IPS-18c (cell line): ENCODE measurements around the gene LEF1.

Experiments used
- H3K4me3 ChIP-seq: 2 replicates; pipeline ENCODE4 v1.7.0; 2013; ENCODE audit warnings: low read depth, mild to moderate bottlenecking, low read length, moderate library complexity; ENCODE audit not compliant: insufficient read depth
- H3K9me3 ChIP-seq: one replicate; pipeline ENCODE4 v1.6.1; 2013; ENCODE audit warnings: mild to moderate bottlenecking, low read length, moderate library complexity; ENCODE audit not compliant: control insufficient read depth, insufficient read depth

Gene LEF1

DNA sequence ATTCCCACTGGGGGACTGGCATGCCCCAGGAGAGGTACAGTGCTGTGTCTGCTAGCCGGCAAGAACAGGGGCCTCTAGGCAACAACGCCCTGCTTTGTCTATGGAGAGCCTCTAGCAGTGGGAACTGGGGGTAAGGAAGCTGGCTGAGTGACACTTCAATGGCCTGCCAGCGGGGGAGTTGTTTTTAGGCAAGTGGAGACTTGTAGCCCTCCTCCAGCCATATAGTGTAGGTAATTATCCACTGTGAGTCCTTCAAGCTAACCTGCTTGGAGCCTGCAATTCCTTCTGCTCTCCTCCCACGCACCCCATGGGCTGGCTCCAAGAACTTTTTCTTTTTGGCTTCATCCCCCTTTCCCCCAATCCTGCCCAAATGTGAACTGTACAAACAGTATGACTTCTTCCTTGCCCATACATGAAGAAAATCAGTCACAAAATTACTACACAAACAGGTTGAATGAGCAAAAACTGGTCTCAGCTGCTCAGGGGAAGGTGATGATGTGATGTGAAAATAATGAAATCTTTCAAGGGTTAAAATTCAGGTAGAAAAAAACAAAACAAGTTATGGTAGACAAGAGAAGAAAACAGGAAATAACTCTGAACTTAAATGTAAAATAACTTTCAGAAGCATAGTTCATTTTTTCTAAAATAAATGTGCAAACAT lies 33.1 kb downstream of the LEF1 start:
- Histone ChIP-seq H3K4me3 (no peak overlapping the region), H3K9me3 (no peaks in the 10 kb centered on the region)

DNA sequence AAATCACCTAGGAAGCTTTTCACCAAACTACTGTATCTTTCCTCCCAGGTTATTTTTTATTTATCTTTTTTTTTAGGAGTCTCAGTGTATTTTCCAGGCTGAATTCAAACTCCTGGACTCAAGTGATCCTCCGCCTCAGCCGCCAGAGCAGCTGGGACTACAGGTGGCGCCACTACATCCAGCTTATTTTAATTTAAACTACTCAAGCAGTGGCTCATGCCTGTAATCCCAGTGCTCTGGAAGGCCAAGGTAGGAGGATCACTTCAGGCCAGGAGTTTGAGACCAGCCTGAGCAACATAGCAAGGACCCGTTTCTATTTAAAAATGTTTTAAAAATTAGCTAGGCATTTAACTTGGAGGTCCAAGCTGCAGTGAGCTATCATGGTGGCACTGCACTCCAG lies 37.8 kb downstream of the LEF1 start:
- no peaks in the 10 kb centered on the region for H3K9me3 ChIP-seq
- no peak overlapping the region for H3K4me3 ChIP-seq

DNA sequence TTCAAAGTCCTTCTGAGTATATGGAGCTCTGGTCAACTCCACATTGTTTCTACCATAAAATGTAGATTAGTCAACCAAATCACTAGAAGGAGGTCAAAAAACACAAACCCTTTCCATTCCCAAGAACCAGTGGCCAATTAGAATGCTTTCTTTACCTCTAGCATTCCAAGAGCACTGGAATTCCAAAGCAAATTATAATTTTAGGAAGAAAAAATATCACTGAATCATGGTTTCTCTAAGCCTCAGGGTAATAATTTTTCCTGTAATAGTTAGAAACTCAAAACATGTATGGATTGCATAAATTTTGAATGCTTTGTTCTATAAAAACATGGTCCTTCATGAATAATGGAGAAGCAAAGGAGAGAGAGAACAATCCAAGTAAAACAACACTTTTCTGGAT lies 39.5 kb downstream of the LEF1 start:
- Histone ChIP-seq H3K9me3 (no peaks in the 10 kb centered on the region), H3K4me3 (no peak overlapping the region)

- H3K9me3 ChIP-seq, result no peaks in the 10 kb centered on the region
- no peak overlapping the region for H3K4me3 ChIP-seq
Observed at GRCh38 chr4:108126806-108127205, 41.9 kb downstream of the LEF1 start.

DNA sequence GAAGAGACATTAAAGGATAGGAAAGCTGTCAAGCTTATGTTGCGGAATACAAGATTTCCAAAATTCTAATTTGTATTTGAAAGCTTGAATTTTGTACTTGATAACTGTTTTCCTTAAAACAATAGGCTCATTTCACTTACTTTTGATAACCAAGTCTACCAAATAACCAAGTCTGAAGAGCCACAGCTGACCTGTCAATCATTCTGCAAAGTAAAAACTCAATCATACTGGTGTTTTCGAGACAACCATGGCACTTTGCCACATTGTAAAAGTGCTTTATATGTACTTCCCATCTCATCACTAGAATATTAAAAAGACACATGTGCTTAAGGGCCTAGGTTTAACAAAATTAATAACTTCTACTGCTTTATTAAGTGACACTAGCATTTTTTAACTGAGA lies 47.9 kb downstream of the LEF1 start:
- no peak overlapping the region for H3K4me3 ChIP-seq
- H3K9me3 ChIP-seq, result no peaks in the 10 kb centered on the region

DNA sequence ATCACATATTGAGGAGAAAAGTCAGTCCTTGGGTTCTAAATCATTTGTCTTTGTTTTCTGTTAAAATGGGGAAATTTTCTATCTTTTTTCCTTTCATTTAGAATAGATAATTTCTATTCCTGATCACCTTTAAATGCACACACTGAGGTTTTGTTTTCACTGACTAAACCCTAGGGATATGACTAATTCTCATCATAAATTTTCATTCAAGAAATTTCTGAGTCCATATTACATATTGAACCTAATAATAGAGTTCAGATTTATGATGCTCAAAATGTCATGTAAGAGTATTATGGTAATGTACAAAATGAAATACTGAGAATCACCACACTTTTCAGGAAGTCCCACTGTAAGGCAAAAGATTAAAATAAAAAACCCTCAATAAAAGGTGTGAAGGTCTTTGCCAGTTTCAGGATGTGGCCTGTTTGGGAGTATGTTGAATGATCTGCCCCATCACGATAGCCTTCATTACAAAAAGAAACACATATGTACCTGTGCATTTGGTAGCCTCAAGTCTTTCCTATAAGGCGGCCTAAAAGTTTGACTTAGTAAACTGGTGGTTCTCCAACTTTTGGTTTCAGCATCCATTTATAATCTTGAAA lies 49.4 kb downstream of the LEF1 start:
- Histone ChIP-seq H3K4me3 (no peak overlapping the region), H3K9me3 (no peaks in the 10 kb centered on the region)

DNA sequence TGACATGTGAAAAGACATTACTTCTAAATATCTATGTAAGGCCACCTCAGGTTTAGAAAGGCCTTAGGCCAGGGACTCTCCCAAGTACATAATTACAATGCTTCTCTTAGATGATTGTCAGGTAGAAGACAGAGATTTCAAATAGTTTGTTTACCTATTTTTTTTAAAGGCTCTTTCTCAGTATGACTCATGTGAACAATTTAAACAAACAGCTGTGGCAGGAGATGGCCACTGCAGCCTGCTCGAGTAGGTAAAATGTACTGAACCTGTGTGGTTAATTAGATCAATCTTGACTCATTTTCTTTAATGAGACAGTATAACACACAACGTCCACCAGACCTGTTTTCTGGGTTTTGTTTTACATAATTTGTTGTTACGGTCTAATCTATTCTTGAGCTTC lies 50.2 kb downstream of the LEF1 start:
- no peak overlapping the region for H3K4me3 ChIP-seq

DNA sequence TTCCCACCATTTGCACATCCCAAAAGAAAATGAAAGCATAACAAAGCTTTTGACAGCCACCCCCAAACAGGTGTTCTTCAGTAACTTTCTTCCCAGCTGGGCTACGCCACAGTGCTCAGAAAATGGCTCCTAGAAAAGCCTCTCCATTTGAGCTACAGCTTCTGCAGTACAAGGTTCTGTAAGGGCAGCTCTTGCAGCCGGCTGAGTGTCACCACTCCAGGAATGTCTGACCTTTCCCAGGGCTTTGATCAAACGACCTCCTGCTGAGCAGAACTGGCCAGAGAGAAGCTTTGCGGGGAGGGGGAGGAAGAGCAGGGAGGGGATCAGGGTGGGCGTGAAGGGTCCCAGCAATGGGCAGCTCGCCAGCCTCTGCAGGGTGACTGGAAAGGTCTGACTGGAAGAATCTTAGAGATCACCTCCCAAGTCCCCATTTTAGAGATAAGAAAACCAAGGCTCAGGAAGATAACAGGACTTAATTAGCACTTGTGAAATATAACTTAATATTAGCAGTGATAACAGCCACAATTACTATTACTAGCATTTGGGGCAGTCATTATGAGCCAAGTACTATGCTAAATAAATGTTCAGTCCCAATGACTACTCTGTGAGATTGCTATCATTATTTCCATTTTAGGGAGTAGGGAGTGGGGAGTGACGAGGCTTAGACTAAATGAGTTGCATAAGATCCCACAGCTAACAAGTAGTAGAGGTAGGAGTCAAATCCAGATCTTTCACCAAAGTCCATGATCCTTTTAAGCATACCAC lies 51.1 kb downstream of the LEF1 start:
- no peaks in the 10 kb centered on the region for H3K9me3 ChIP-seq
- H3K4me3 ChIP-seq, result no peak overlapping the region

More for the DNA sequence above, 50.2 kb downstream of the LEF1 start:
- H3K9me3 ChIP-seq, result no peaks in the 10 kb centered on the region

- H3K9me3 ChIP-seq, result no peaks in the 10 kb centered on the region
- H3K4me3 ChIP-seq, result no peak overlapping the region
Observed at GRCh38 chr4:108116423-108117168, 52.1 kb downstream of the LEF1 start.

DNA sequence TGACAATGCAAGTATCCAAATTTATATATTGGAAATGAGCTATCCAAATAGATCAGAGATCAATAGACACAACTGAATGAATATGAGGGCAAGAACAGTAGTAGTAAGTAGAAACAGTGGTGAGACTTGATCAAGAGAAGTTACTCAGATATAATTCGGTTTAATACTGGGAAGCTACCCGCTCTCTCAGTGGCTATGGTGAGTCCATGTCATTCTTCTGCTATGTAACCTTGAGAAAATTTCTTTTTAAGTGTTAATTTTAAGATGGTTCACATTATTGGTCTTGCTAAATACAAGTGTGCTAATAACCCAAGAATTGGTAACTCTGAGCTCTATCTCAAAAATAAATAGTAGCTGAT lies 53.6 kb downstream of the LEF1 start:
- no peaks in the 10 kb centered on the region for H3K9me3 ChIP-seq
- H3K4me3 ChIP-seq, result no peak overlapping the region

DNA sequence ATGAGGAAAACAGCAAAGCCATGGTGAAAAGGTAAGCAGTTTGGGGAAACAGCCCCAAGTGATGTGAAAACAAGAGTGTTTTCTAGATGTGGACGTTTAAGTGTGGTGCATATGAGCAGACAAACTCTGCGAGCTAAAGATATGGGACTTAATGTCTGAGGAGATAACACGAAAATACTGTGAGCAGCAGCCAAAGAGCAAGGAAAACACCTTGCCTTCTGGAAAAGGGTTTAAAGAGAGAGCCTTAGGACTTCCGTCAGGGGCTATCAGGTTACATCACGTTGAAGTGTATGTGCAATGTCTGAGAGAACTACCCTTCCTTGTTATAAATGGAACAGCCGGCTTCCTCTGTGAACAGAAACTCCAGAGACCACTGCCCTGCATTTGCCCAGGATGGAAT lies 54.2 kb downstream of the LEF1 start:
- Histone ChIP-seq H3K9me3 (no peaks in the 10 kb centered on the region), H3K4me3 (no peak overlapping the region)

DNA sequence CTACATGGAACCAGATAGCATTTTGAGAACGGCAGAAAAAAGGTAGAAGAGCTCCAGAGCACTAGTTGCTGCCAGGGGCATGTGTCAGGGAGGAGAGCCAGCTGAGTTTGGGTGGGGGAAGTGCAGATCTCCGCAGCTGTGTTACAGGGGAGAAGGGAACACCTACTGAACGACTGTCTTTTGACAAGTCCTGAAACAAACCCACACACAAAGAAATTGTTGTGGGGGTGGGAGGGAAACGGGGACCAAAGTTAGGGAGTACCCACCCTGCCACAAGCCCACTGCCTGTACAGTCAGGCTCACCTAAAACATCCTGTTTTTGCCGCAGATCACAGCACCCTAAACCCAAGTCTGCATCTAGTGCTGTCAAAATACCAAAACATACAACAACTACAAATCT lies 55.5 kb downstream of the LEF1 start:
- H3K9me3 ChIP-seq, result no peaks in the 10 kb centered on the region
- H3K4me3 ChIP-seq, result no peak overlapping the region

DNA sequence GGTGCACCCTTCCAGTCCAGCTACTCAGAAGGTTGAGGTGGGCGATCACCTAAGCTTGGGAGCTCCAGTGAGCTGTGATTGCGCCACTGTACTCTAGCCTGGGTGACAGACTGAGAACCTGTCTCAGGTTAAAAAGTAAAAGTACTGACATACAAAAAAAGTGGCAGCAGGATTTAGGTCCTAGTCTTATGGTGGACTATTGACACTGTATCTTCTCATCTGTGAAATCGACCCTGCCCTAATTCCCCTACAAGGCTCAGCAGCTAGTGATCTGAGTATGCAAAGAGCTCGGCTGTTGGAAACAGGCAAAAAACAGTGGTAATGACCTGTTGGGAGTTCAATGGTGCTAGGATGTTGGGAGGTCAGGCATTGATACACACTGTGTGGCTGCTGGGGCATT lies 57.0 kb downstream of the LEF1 start:
- no peaks in the 10 kb centered on the region for H3K9me3 ChIP-seq
- no peak overlapping the region for H3K4me3 ChIP-seq

DNA sequence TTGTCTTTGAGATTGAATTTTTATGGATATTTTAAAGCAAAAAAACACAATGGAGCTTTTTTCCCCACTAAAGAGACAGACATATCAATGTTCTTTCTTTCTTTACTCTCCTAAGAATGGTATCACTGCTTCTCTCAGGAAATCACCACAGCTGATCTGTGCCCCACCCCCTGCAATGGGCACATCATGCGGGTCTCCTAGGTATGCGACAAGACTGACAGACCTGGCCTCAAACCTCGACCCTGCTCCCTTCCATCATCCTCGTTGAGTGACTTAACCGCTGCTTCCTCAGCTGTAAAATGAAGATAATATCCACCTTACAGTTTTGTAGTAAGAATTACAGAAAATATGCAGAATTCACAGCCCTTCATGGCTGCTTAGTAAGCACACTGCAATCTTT lies 58.3 kb downstream of the LEF1 start:
- Histone ChIP-seq H3K9me3 (no peaks in the 10 kb centered on the region), H3K4me3 (no peak overlapping the region)

DNA sequence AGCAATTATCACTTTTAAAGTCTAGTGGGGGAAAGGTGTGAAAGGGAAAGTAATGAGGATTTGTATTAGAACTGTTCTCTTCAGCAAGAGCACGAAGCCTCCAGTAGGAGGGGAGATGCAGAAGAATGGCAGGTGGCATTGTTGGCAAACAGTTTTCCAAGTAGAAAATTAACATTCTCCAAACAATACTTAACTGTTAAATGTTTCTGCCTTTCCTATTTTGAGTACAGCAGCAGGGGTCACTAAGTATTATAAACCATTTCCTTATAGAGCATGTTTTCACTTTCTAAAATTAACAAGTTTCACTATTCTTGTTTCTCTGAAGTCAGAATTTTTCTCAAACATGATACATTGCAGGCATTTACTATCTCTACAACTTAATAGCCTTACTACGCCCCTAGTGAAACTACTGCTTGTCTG lies 58.7 kb downstream of the LEF1 start:
- no peaks in the 10 kb centered on the region for H3K9me3 ChIP-seq
- H3K4me3 ChIP-seq, result no peak overlapping the region

DNA sequence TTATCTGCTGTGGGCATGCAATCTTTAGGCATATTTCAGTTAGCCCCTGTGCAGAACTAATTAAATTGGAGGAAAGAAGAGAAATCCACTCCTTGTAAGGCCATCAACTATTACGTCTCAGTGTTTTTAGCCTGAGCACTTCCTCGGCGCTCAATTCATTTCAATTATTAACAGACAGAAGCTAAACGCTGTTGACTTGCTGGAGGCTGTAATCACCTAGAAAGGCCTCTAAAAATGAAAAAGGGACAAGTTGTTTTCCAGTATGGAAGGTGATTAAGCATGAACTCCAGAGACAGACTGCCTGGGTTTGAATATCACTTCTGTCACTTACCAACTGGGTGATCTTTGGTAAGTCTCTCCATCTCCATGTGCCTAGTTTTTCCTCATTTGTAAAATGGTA lies 59.6 kb downstream of the LEF1 start:
- Histone ChIP-seq H3K9me3 (no peaks in the 10 kb centered on the region), H3K4me3 (no peak overlapping the region)

- Histone ChIP-seq H3K4me3 (no peak overlapping the region), H3K9me3 (no peaks in the 10 kb centered on the region)
Observed at GRCh38 chr4:108107729-108108382, 60.9 kb downstream of the LEF1 start.
